Measurements from ENCODE around the gene CARD9.
"Not testable (repeated sequence)": the region's sequence is repeated elsewhere in the genome, so short reads cannot be mapped to it uniquely, and the experiment has no call there.

Gene CARD9

DNA sequence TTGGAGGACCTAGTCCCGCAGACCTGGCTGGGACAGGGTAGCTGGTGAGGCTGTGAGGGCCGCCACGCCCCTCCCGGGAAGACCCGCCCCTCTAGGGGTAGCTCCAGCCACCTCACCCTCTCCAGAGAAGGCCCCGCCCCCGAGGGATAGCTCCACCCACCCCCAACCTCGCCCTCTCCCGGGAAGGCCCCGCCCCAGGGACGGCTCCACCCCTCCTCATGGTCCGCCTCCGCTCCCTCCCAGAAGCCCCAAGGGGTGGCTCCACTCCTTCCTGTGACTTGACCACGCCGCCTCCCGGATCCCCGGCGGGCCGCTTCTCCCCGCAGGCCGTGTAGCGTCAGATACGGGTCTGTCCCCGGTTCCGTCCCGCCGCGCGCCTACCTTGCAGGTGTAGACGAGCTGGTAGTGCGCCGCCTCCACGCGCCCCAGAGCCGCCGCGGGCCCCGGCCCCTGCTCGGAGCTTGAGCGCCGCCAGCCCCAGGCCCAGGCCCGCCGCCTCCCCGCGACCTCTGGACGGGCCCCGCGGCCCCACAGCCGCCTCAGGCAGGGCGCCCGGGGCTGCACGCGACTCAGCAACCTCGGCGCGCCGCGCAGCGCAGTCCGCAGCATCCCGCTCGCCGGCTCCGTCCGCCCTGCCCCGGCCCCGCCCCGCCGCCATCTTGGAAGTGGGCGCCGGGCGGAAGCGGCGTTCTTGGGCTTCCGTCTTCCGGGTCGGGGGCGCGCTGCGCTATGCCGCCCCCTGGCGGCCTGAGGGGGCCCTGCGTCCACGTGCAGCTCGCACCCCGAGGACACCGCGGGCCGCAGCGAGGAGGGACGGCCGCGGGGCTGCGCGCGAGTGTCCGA, 10.1 kb downstream of the CARD9 start, which contains the start of gene DNLZ:
Gene DNLZ, minus strand, starts transcription at position 639 of the 843 bp plus-strand sequence. Its CDS starts 30 bp downstream, at position 609.
- peak; percentile 82 for DNase-seq

DNA sequence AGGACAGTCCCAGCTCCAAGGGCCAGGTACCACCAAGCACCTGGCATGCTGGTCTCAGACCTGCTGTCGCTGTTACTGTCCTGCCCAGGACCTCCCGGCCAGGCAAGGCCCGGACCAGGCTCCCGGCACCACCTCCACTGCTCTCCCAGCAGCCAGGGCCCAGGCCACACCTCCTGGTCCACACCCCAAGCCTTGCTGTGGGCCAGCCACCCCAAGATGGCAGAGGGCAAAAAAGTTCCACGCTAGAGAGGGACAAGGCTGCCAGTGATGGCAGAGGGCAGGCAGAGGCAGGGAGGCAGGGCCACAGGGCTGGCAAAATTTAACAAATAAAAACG, 11.1 kb downstream of the CARD9 start:
- no peak for DNase-seq

DNA sequence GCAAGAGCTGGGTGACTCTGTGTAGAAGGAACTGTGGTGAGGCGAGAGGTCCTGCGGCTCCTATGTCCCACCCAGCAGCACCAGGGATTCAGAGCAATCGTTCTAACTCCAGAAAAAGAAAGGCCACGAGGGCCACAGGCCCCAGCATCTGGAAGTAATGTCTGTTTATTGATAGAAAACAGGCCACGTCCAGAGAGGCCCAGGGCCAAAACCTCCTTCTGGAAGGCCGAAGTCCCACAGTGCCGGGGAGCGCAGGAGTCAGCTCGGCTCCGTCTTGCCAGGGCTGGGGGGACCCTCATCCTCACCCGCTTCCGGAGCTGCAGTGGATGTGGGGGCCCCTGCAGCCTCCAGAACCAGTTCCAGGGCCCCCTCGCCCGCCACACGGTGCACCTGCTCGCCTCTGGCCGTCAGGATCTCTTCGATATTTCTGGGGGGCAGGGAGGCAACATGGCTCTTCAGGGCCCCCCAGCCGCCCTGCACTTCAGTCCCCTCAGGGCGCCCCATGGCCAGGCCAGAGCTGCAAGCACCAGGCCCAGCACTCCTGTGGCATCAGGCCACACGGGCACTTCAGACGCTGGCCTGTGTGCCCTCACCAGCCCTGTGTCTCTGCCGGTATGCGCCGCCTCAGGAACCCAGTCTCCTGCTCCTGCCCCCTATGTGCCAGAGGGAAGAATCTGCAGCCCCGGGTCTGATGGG, 11.6 kb downstream of the CARD9 start:
- DNase-seq = no peak

DNA sequence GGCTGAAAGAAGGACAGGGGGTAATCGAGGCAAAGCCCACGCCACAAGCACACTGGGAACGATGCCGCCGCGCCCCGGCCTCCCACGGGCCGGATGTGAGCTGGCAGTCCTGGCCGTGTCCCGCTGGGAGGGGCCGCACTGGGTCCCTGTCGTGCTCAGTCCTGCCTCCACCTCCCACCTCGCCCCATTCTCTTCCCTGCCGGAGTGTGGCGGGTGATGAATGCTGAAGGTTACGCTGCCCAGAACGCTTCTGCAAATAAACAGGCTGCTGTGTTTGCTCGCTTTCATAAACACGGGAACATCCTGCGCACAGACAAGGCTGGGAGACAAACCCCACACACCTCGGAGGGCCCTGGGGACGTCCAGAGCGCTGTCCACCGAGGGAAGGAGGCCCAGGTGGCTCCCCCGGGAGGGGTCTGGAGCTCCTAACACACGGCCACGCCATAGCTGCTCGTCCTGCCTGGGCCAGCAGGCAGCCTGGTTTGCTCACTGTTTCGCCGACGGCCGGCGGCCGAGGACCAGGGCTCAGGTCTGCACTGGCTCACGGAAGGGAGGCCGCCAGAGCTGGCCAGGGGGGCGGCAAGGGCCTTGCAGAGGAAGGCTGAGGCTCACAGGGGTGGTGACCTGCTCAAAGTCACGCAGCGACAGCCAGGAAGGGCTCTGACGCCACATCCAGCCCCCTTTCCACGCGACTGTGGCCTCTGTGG, 12.3 kb downstream of the CARD9 start:
- DNase-seq = no peak

DNA sequence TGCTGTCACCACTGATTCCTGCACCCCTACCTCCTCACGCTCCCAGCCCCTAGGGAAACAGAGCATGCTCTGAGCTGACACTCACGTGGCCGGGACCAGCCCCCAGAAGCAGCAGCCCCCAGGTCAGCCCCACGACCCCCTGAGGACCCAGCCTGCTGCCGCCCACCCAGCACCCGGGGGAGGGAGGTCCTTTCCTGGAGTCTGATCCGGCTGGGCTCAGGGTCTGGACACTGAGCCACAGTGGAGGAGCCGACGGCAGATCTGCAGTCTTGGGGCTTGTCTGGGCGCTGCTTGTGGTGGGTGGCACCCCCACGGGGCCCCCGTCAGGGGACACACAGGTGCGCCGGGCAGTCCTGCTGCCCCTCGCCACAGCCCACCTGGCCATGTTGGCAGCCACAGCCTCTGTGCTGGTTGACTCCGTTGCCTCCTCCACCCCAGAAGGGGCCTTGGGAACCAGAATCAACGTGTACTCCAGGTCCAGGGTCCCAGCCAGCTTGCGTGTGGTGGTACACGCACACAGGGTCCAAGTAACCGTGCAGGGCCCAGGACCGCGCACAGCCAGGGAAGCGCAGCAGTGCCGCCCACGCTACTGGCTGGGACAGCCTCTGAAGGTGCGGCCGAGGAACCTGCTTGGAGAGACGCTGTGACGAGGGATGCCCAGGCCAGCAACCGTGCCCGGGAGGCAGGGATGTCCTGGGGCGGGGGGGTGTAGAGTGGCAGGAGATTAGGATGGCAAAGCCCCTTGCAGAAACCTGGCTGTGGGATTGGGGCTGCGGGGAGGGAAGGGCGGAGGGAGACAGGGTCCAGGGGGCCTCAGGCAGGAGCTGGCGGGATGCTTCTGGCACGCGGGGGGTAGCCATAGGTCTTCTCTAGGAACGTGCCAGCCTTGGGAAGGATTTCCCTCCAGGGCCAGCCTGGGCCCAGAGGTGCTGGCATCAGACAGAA, 13.4 kb downstream of the CARD9 start:
- DNase-seq = no peak

- DNase-seq = no peak
These were observed 14.6 kb downstream of the CARD9 start for GRCh38 chr9:136358888-136359287.

DNA sequence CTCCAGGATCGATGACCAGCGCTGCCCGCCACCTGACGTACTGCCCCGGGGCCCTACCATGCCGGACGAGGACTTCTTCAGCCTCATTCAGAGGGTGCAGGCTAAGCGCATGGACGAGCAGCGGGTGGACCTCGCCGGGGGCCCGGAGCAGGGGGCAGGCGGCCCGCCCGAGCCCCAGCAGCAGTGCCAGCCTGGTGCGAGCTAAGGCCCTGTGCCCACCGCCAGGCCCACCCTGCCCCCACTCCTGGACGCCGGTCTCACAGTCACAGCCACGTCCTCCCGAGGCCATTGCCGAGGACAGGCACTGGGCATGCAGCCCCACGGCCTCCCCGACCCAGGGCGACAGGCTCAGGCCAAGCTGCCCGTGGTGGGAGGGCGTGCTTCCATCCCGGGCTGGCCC, 15.5 kb downstream of the CARD9 start:
- no peak for DNase-seq

DNA sequence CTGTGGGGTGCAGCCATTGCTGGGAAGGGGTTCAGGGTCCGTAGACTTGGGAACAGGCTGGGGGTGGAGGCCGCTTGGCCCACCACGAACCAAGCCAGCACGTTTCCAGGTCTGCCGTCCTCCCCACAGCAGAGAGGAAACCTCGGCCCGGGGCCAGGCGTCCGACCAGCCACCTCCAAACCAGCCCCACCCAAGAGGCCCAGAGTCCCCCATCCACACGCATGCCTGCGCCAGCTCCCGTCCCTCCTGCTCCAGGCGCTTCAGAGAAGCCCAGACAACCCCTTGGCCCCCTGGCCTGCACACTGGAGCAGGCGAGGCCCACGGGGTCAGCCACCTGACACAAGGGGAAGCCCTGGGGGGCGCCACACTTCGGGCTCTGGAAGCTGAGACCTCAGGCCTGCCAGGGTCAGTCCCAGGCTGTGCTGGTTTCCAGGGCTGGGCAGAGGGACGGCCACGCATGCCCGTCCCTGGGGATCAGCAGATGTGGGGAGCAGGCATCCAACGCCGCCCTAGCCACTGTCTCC, 16.2 kb downstream of the CARD9 start:
- DNase-seq = no peak

GRCh38 chr9:136355616-136356557, 17.6 kb downstream of the CARD9 start:
- DNase-seq = no peak

DNA sequence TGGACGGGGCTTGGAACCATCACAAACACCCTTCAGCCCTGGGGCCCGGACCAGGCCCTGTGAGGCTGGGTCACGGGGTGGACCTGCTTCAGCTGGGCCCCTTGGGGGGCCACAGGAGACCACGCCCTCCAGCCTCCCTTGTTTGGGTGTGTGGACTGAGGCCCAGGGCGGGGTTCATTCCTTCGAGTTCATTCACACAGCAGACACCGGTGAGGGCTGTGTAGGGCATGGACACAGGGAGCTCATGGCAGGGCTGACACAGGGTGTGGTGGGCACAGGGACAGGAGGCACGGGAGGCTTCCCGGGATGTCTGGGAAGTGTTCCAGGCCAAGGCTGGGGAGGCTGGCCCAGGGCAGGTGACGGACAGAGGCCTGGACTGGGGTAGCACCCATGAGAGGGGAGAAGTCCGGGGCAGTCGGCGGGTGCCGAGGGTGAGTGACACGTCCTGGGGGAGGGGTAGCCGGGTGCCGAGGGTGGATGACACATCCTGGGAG, 18.8 kb downstream of the CARD9 start:
- DNase-seq = no peak

DNA sequence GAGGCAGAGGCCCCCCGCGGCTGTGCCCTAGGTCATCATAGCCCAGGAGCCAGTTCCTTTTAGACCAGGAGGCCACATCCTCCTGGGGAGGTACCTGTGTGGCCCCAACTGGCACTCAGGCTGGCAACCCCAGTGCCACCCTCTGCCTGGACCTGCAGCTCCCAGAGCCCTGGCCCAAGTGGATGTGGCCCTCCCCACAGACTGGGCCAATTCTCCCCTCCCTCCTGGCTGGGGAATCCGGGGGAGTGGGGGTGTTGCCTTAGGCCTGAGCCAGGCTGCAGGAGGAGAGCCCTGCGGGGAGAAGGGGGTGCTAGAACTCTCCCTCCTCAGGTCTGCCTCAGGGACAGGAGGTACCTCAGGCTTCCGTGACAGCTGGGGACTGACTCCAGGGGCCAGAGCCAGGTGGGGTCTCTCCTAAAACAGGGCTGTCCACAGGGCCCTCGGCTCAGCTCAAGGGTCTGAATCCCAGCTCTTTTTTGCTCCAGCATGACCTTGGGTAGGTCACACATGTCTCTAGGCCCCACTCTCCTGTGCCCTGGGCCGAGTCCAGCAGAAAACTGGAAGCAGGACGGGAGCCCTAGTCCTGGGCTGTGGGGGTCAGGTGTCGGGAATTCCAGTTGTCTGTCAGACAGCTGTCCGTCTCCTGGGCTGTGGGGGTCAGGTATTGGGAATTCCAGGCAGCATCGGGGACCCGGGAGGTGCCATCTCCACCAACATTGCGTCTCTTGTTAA, 19.5 kb downstream of the CARD9 start:
- no peak for DNase-seq

DNA sequence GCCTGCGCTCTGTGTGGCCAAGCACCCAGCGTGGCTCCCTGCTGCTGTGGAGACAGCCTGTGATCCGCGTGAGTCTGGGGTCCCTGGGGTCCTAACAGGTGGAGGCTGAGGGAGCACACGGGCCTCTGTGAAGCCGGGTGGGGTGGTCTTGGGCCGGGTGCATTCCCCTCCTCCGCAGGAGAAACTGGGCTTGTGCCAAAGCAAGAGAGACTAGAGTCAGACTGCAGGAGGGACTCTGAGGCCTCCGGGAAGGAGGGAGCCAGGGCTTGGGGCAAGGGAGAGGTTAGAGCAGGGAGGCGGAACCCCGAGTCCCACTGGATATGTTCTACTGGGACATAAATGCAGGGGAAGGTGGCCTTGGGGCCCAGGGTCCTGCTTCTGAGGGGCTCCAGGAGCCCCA, 20.4 kb downstream of the CARD9 start:
- DNase-seq = no peak

GRCh38 chr9:136352682-136353081, 20.8 kb downstream of the CARD9 start:
- DNase-seq = no peak

DNA sequence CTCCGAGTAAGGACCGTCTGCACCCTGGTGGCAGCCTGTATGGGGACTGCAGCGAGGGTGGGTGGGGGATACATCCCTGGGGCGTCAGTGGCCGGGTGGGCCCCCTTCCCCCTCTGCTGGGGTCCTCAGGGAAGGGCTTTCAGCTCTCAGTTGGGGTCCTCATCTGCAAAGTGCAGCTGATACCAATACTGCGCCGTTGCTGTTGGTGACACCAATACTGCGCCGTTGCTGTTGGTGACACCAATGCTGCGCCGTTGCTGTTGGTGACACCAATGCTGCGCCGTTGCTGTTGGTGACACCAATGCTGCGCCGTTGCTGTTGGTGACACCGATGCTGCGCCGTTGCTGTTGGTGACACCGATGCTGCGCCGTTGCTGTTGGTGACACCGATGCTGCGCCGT, 21.6 kb downstream of the CARD9 start:
- not testable (repeated sequence) for DNase-seq

- no peak for DNase-seq
These were observed 22.1 kb downstream of the CARD9 start for GRCh38 chr9:136351252-136351800.

- DNase-seq = no peak
These were observed 23.9 kb downstream of the CARD9 start for GRCh38 chr9:136349546-136349945.

- DNase-seq = no peak
These were observed 24.8 kb downstream of the CARD9 start for GRCh38 chr9:136348691-136349090.

GRCh38 chr9:136347472-136348256, 25.8 kb downstream of the CARD9 start:
- no peak for DNase-seq

- DNase-seq = no peak
These were observed 26.5 kb downstream of the CARD9 start for GRCh38 chr9:136346927-136347465.
